ENCODE data around the gene ADORA1.

Gene ADORA1

DNA sequence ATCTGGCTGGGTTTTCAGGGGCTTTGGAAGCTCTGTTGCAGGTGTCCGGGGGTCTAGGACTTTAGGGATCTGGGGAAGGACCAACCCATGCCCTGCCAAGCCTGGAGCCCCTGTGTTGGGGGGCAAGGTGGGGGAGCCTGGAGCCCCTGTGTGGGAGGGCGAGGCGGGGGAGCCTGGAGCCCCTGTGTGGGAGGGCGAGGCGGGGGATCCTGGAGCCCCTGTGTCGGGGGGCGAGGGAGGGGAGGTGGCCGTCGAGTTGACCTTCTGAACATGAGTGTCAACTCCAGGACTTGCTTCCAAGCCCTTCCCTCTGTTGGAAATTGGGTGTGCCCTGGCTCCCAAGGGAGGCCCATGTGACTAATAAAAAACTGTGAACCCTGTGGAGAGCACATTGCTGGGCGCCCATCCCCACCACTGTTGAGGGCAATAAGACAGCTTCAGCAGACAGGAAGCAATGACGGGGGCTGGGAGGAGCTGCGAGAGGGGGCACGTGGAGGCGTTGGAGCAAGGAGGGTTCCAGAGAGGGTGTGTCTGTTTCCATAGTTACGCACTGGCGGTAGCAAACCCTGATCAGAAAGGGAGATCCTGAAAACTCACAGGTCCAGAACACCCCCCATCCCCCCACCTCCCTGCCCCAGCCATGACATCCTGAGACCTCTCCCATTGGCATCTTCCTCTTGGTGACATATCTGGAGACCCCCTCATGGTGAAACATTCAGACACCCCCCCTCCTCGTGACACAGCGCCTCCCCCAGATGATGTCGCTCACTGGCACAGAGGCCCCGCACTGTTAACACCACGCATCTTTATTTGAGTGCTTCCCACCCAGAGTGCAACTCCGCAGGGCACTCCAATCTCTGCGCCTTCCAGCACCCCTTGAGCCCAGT, 39.7 kb downstream of the ADORA1 start:
- H3K9me3 ChIP-seq (ENCODE audit: low read depth, low read length) = no peaks in the 10 kb centered on the region
- H3K4me3 ChIP-seq = no peak overlapping the region
- no peak for DNase-seq (ENCODE audit: low read depth, low spot score)
- TF ChIP-seq FOXP2 (optimal IDR thresholded peaks at IDR 0.05; ENCODE audit: control extremely low read depth, extremely low read length, insufficient read depth) = no peak
- no peaks in the 10 kb centered on the region for H3K36me3 ChIP-seq (ENCODE audit: insufficient read depth, low read length)
- no peak overlapping the region for H3K9ac ChIP-seq (ENCODE audit: insufficient read length)
- no peak overlapping the region for H3K27ac ChIP-seq

DNA sequence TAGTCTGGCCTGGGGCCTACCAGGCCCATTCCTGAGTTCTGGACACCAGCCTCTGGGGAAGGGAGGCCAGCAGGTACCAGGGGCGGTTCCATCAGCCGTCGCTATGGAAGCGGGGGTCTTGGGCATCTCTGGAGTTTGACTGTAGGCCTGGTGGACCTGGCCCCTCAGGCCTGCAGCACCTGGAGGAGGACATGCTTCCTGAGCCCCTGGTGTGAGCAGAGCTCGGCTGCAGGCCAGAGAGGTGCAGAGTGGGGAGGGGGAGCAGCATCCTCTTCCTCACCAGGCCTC, 40.3 kb downstream of the ADORA1 start:
- no peaks in the 10 kb centered on the region for H3K36me3 ChIP-seq (ENCODE audit: insufficient read depth, low read length)
- DNase-seq (ENCODE audit: low read depth, low spot score) = no peak
- no peak overlapping the region for H3K27ac ChIP-seq
- TF ChIP-seq EZH2 (IDR thresholded peaks at IDR 0.05) (no peak), FOXP2 (optimal IDR thresholded peaks at IDR 0.05; ENCODE audit: control extremely low read depth, extremely low read length, insufficient read depth) (no peak), POLR2AphosphoS5 (IDR thresholded peaks at IDR 0.05; ENCODE audit: borderline replicate concordance, low read depth, low read length) (no peak)
- no peak overlapping the region for H3K9ac ChIP-seq (ENCODE audit: insufficient read length)
- no peaks in the 10 kb centered on the region for H3K9me3 ChIP-seq (ENCODE audit: low read depth, low read length)
- H3K4me3 ChIP-seq = no peak overlapping the region

- Histone ChIP-seq H3K27ac (no peak overlapping the region), H3K4me3 (no peak overlapping the region)
- no peak for DNase-seq (ENCODE audit: low read depth, low spot score)
These were observed 40.8 kb downstream of the ADORA1 start for GRCh38 chr1:203168256-203168786.

DNA sequence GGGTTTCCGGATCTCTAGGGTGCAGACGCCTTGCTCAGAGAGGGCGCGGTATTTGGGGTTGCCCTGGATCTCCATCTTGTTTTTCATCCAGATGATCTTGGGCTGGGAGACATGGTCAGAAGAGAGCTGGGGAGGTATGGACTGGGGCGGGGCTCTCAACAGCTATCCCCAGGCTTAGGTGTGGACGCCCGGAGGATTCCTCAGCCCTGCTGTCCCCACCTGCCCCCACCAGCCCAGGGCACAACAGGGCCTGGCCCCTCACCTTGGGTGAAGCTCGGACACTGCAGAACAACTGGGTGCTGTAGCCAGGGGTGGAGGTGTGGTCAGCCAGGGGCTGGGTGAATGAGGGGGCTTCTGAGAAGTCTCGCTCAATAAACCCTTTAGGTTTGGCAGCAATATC, 41.5 kb downstream of the ADORA1 start:
- Histone ChIP-seq H3K9ac (ENCODE audit: insufficient read length) (no peak overlapping the region), H3K4me3 (no peak overlapping the region), H3K27ac (no peak overlapping the region), H3K9me3 (ENCODE audit: low read depth, low read length) (no peaks in the 10 kb centered on the region), H3K36me3 (ENCODE audit: insufficient read depth, low read length) (no peaks in the 10 kb centered on the region)
- DNase-seq (ENCODE audit: low read depth, low spot score) = no peak
- TF ChIP-seq FOXP2 (optimal IDR thresholded peaks at IDR 0.05; ENCODE audit: control extremely low read depth, extremely low read length, insufficient read depth) (no peak), POLR2AphosphoS5 (IDR thresholded peaks at IDR 0.05; ENCODE audit: borderline replicate concordance, low read depth, low read length) (no peak), EZH2 (IDR thresholded peaks at IDR 0.05) (no peak)

More at GRCh38 chr1:203168256-203168786, 40.8 kb downstream of the ADORA1 start:
- TF ChIP-seq EZH2 (IDR thresholded peaks at IDR 0.05) (no peak), POLR2AphosphoS5 (IDR thresholded peaks at IDR 0.05; ENCODE audit: borderline replicate concordance, low read depth, low read length) (no peak), FOXP2 (optimal IDR thresholded peaks at IDR 0.05; ENCODE audit: control extremely low read depth, extremely low read length, insufficient read depth) (no peak)
- H3K9me3 ChIP-seq (ENCODE audit: low read depth, low read length) = no peaks in the 10 kb centered on the region
- H3K9ac ChIP-seq (ENCODE audit: insufficient read length) = no peak overlapping the region
- H3K36me3 ChIP-seq (ENCODE audit: insufficient read depth, low read length) = no peaks in the 10 kb centered on the region

DNA sequence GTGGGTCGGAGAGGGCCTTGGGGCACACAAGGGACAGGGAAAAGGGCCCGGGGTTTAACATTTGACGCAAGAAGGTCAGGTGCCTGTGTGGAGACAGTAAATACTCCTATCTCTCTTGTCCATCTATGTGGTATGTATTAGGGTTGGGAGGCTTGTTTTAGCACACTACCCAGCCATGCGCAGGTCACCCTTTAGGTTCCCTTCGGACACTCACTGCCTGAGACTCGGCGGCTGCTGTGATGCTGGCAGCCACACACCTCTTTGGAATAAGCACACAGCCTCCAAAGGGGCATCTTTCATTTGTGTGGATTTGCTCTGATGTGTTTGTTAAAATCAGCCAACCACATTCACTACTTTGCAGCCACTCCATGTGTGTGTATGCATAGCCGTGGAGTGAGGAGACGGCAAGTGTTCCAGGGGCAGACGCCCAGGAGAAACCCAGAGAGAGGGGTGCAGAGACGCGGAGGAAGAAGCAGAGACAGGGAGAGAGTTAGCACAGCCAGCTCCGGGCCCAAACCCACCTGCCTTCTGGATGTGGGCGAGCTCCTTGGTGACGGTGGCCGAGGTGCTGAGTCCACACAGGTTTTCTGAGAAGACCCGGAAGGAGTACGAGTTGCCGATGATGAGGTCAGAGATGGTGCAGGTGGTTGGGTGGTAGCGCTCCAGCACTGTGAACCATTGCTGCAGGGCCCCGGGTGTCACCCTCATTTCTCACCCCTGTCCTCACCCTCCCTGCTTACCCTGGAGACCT, 42.4 kb downstream of the ADORA1 start:
- DNase-seq (ENCODE audit: low read depth, low spot score) = no peak
- Histone ChIP-seq H3K4me3 (no peak overlapping the region), H3K27ac (no peak overlapping the region), H3K36me3 (ENCODE audit: insufficient read depth, low read length) (no peaks in the 10 kb centered on the region), H3K9me3 (ENCODE audit: low read depth, low read length) (no peaks in the 10 kb centered on the region), H3K9ac (ENCODE audit: insufficient read length) (no peak overlapping the region)
- TF ChIP-seq POLR2AphosphoS5 (IDR thresholded peaks at IDR 0.05; ENCODE audit: borderline replicate concordance, low read depth, low read length) (no peak), FOXP2 (optimal IDR thresholded peaks at IDR 0.05; ENCODE audit: control extremely low read depth, extremely low read length, insufficient read depth) (no peak), EZH2 (IDR thresholded peaks at IDR 0.05) (no peak)

DNA sequence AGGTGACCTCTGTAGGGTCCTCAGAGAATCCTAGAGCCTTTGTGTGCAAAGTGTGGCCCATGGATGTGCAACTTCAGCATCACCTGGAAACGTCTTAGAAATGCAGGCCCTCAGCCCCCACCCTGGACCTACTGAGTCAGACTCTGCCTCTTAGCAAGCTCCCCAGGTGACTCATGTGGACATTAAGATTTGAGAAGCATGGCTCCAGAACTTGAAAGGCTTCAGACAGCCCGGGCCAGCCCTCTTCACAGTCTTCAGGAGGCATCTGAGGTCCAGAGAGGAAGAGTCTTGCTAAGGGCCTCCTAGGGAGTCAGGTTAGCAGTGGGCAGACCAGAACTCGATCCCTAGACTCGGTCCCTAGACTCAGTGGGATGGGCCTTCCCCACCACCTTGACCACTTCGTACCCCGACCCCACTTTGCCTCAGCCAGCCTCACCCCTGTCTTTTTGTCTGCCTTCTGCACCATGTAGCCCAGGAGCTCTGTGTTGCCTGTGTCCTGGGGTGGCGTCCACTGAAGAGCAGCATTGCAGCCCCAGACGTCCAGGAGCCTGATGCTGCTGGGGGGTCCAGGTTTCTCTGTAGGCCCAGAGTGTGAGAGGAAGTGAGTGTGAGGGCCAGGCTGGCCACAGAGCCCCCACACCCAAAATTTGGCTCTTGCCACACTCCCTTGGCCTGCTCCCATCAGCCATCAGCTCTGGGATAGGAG, 43.3 kb downstream of the ADORA1 start:
- no peaks in the 10 kb centered on the region for H3K36me3 ChIP-seq (ENCODE audit: insufficient read depth, low read length)
- H3K9ac ChIP-seq (ENCODE audit: insufficient read length) = no peak overlapping the region
- no peak for DNase-seq (ENCODE audit: low read depth, low spot score)
- no peak overlapping the region for H3K4me3 ChIP-seq
- no peak for TF ChIP-seq FOXP2 (optimal IDR thresholded peaks at IDR 0.05; ENCODE audit: control extremely low read depth, extremely low read length, insufficient read depth)
- TF ChIP-seq POLR2AphosphoS5 (IDR thresholded peaks at IDR 0.05; ENCODE audit: borderline replicate concordance, low read depth, low read length) = no peak
- H3K9me3 ChIP-seq (ENCODE audit: low read depth, low read length) = no peaks in the 10 kb centered on the region
- H3K27ac ChIP-seq = no peak overlapping the region

GRCh38 chr1:203171341-203172183, 44.0 kb downstream of the ADORA1 start:
- no peaks in the 10 kb centered on the region for H3K9me3 ChIP-seq (ENCODE audit: low read depth, low read length)
- H3K27ac ChIP-seq = no peak overlapping the region
- no peak overlapping the region for H3K9ac ChIP-seq (ENCODE audit: insufficient read length)
- TF ChIP-seq POLR2AphosphoS5 (IDR thresholded peaks at IDR 0.05; ENCODE audit: borderline replicate concordance, low read depth, low read length) = no peak
- DNase-seq (ENCODE audit: low read depth, low spot score) = no peak
- no peak overlapping the region for H3K4me3 ChIP-seq
- H3K36me3 ChIP-seq (ENCODE audit: insufficient read depth, low read length) = no peaks in the 10 kb centered on the region
